NCI-H526 (cell line): ENCODE results near the gene ENOPH1.
A peak's percentile ranks its signal among the peaks of the same experiment; 100 is the strongest.
"Not testable (repeated sequence)": the region's sequence is repeated elsewhere in the genome, so short reads cannot be mapped to it uniquely, and the experiment has no call there.

Experiments used
- DNase-seq, 2 experiments: peaks; one replicate each; lab custom pipeline; 2025; lab: John Stamatoyannopoulos, UW

Gene ENOPH1

GRCh38 chr4:82430193-82430963, at the start of gene ENOPH1, which contains the start of gene HNRNPDL:
ENOPH1 (plus strand) TSS chr4:82430590; CDS start chr4:82430830, 240 bp downstream.
HNRNPDL (minus strand) TSS chr4:82430462; CDS start chr4:82429690, 772 bp downstream.
- peak; percentile 87 to 96 for DNase-seq

DNA sequence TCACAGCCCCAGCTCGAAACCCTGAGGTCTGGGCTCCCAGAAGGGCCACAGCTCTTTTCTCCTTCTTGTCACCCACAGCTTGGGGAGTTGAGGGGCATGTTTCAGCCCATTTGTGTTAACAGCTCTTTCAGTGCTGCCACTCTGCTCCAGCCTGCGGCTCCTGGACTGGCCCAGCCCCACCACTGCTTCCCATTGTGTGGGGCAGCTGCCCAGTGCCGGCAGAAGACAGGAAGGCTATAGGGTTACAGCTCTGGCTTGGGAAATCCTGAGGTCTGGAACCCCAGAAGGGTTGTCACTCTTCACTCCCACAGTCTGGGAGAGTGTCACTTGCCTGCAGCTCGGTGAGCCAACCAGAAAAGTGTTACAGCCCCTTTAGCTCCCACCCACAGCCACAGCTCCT, 49.6 kb upstream of the ENOPH1 start:
- DNase-seq = no peak

DNA sequence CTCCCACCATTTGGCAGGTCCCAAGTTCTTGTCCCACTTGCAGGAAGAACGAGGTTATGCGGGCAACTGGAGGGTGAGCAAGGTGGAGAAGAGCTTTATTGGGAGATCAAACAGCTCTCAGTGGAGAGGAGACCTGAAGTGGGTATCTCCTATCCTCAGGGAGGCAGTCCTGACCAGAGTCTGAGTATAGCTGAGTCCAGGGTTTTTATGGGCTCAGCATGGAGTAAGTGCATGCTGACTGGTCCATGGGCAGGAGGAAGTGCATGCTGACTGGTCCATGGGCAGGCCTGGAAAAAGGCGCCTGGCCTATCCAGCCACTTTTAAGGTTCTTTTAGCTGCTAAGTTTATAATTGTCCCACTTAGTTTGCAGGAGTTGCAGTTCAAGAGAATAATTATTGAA, 49.2 kb upstream of the ENOPH1 start:
- no peak for DNase-seq

- no peak for DNase-seq
These were observed 48.6 kb upstream of the ENOPH1 start for GRCh38 chr4:82381661-82382296.

GRCh38 chr4:82382751-82383150, 47.6 kb upstream of the ENOPH1 start:
- DNase-seq = no peak

GRCh38 chr4:82386312-82386711, 44.1 kb upstream of the ENOPH1 start:
- not testable (repeated sequence) for DNase-seq

DNA sequence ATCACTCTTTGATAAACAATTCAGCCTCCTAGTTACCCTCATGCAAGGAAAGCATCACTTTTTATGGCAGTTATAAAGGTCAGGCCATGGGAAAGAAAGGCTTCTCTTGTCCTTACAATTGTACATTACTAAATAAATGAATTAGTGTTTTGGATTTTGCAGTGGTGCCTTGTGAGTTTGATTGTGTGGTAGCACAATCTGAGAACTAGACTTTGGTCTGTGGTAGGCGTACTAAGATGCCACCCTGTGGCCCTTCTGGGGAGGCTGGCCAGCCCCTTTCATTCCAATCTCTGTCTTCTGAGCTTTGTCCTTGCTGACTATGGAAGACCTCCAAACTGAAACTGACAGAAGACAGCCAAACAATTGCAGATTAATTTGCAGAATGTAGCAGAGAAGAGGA, 42.0 kb upstream of the ENOPH1 start:
- DNase-seq = no peak

- not testable (repeated sequence) for DNase-seq
These were observed 40.3 kb upstream of the ENOPH1 start for GRCh38 chr4:82390061-82390460.

- DNase-seq = no peak
These were observed 35.5 kb upstream of the ENOPH1 start for GRCh38 chr4:82394896-82395295.

DNA sequence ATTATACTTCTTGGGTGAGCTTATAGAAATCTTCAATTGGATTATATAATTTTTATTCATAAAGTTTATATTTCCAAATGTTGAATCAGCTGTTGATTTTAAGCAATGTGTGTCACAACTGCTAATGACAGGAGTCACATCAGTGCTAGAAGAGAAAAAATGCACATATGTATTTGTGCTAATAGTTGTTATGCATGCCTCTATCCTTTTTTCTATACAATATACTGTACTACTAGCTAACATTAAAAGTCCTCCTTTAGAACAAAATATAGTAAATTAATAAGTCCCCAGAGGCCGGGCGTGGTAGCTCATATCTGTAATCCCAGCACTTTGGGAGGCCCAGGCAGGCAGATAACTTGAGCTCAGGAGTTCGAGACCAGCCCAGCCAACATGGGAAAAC, 32.9 kb upstream of the ENOPH1 start:
- DNase-seq = no peak

GRCh38 chr4:82398263-82398662, 32.1 kb upstream of the ENOPH1 start:
- no peak for DNase-seq

DNA sequence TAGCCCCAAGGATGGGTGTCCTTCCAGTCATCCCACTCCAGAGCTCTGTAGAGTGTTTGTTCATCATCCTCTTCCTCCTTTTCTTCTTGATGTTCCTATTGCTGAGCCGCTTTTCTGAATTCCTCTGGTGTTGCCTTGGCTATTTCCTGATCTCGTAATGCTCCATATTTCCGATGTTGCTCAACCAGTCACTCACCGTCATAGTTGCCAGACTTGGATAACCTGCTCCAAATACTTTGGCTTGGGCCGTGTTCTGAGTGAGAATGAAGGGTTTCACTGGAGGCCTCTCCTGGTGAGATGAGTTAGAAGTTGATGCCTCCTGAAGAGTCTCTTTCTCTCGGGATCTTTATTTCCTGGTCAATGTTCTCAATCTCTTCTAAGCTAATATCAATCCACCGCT, 28.8 kb upstream of the ENOPH1 start:
- DNase-seq = no peak

- no peak for DNase-seq
These were observed 28.1 kb upstream of the ENOPH1 start for GRCh38 chr4:82402196-82402775.

- DNase-seq = no peak
These were observed 26.7 kb upstream of the ENOPH1 start for GRCh38 chr4:82403725-82404124.

- not testable (repeated sequence) for DNase-seq
These were observed 15.3 kb upstream of the ENOPH1 start for GRCh38 chr4:82415061-82415460.

GRCh38 chr4:82415922-82416365, 14.4 kb upstream of the ENOPH1 start:
- DNase-seq = no peak

- DNase-seq = no peak
These were observed 10.9 kb upstream of the ENOPH1 start for GRCh38 chr4:82419451-82419850.

GRCh38 chr4:82421796-82422560, 8.4 kb upstream of the ENOPH1 start:
- DNase-seq = no peak

DNA sequence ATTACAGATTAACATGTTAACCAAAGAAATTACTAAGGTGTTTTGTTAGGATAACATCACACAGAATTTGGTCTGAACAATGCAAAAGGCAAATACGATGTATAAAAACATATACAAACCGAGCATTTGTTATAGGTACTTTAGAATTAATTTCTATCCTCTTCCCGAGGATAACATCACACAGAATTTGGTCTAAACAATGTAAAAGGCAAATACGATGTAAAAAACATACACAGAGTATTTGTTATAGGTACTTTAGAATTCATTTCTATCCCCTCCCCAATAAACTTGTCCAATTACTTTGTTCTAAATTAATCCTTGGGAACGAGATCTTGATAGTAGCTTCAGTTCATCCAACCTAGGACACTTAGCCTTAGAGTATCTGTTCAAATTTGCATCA, 7.8 kb upstream of the ENOPH1 start:
- DNase-seq = no peak

GRCh38 chr4:82423245-82424054, 6.9 kb upstream of the ENOPH1 start:
- DNase-seq = no peak

GRCh38 chr4:82425478-82425877, 4.9 kb upstream of the ENOPH1 start:
- no peak for DNase-seq
